ENCODE measurements around the gene NEU2. TPM values are rescaled to one million over a fixed set of nuclear protein-coding genes. Genes with fewer than 3 reads are reported as not detected.

Gene NEU2
- total and polyA plus RNA-seq, 9 of the 15 experiments (the other 6 are each of a cell fraction or from before 2014, with no cell fraction given), result not detected

DNA sequence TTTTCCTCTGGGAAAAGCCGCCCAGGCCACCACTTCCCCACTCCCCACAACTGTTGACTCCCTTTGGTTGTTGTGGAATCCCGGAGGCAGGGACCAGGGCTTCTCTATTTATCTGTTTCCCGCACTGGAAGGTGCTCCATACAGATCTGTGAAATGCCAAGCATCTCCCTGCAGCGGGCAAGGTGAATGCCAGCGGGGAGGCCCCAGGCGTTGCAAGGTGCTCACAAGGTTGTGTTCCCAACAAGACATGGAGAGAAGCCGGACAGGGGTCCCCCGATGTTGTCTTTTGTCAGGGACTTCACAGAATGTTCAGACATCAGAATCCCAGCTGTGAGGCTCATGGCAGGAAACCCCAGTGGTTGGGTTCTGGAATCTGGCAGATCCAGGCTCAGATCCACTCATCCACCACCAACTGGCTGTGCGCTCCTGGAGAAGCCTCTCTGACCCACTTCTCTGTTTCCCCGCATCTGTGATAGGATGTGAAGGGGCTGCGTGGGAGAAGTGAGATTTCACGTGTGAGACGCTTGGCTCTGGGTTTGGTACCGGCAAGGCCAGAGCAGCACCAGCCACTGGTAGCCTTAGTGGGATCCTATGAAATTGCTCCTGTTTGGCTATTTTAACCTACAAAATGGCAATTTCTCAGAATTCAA, 8.6 kb upstream of the NEU2 start:
- Histone ChIP-seq H3K4me3 (no peak overlapping the region), H3K27me3 (ENCODE audit: control insufficient read depth in 2 of 2, insufficient read depth in 2 of 2, low read length in 2 of 2) (0 out of 5 replicates have a peak, but pooled peaks cover 0 to 5% of the 10 kb centered on the region in 2 experiments), H3K9ac (ENCODE audit: insufficient read depth in 1 of 2, low read depth in 2 of 2, low read length in 2 of 2) (no peak overlapping the region), H3K9me3 (replicated peaks; ENCODE audit: control insufficient read depth, insufficient read depth, low read depth, low read length) (no peaks in the 10 kb centered on the region), H3K27ac (ENCODE audit: extremely low read depth, low read depth, low read length) (no peak overlapping the region), H4K20me1 (replicated peaks; ENCODE audit: control insufficient read depth, insufficient read depth, low read length) (no peaks in the 10 kb centered on the region), H3K79me2 (ENCODE audit: control insufficient read depth, insufficient read depth, low read length) (no peaks in the 10 kb centered on the region), H2AFZ (ENCODE audit: low read depth, low read length) (no peak overlapping the region), H3K9me1 (ENCODE audit: control insufficient read depth, insufficient read depth, low read length) (no peaks in the 10 kb centered on the region), H3K36me3 (ENCODE audit: control insufficient read depth, insufficient read depth, low read length) (no peaks in the 10 kb centered on the region), H3K4me1 (replicated peaks in 1 of 2; ENCODE audit: control insufficient read depth in 2 of 2, insufficient read depth in 2 of 2, low read length in 2 of 2) (peaks cover 0 to 10% of the 10 kb centered on the region in 2 experiments; a peak in 3 of 5 replicates), H3K4me2 (ENCODE audit: insufficient read depth, low read length) (no peak overlapping the region)
- FAIRE-seq (no peak), DNase-seq (ENCODE audit: extremely low read depth in 1 of 4, low spot score in 3 of 4) (no peak), ATAC-seq (no peak)
- ChIA-PET CTCF (ENCODE audit: low intra/inter-chr PET ratio) (no interaction called here), POLR2A (no interaction called here)
- intact Hi-C loops (cut with micrococcal nuclease), result loop anchor here (10.0 kb wide), 2 partner anchors 169 to 419 kb away; no protein-coding TSS in a partner anchor
- in situ Hi-C loops (cut with MboI), result no loop called here
- 49% methylated on average over 12 of the region's 14 CpGs for WGBS (ENCODE audit: insufficient coverage, low coverage, missing lambda C conversion rate)
- no TSS peak for BruUV-seq (replicated peaks)
- TF ChIP-seq ZC3H8 (IDR thresholded peaks at IDR 0.05) (no peak), PURB (CRISPR knock-in tag; IDR thresholded peaks at IDR 0.05; ENCODE audit: low read depth) (no peak), RFX7 (CRISPR knock-in tag; IDR thresholded peaks at IDR 0.05) (no peak), SRSF1 (IDR thresholded peaks at IDR 0.05; ENCODE audit: low read depth, low read length) (no peak), FOXA3 (CRISPR knock-in tag; conservative IDR thresholded peaks at IDR 0.05 in 1 of 2, IDR thresholded peaks at IDR 0.05 in 1 of 2) (no peak)
- TF ChIP-seq, protein P1, sequence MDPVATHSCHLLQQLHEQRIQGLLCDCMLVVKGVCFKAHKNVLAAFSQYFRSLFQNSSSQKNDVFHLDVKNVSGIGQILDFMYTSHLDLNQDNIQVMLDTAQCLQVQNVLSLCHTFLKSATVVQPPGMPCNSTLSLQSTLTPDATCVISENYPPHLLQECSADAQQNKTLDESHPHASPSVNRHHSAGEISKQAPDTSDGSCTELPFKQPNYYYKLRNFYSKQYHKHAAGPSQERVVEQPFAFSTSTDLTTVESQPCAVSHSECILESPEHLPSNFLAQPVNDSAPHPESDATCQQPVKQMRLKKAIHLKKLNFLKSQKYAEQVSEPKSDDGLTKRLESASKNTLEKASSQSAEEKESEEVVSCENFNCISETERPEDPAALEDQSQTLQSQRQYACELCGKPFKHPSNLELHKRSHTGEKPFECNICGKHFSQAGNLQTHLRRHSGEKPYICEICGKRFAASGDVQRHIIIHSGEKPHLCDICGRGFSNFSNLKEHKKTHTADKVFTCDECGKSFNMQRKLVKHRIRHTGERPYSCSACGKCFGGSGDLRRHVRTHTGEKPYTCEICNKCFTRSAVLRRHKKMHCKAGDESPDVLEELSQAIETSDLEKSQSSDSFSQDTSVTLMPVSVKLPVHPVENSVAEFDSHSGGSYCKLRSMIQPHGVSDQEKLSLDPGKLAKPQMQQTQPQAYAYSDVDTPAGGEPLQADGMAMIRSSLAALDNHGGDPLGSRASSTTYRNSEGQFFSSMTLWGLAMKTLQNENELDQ (CRISPR knock-in tag; IDR thresholded peaks at IDR 0.05; ENCODE audit: borderline replicate concordance), result no peak
- TF ChIP-seq, protein P2, sequence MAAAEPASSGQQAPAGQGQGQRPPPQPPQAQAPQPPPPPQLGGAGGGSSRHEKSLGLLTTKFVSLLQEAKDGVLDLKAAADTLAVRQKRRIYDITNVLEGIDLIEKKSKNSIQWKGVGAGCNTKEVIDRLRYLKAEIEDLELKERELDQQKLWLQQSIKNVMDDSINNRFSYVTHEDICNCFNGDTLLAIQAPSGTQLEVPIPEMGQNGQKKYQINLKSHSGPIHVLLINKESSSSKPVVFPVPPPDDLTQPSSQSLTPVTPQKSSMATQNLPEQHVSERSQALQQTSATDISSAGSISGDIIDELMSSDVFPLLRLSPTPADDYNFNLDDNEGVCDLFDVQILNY (CRISPR knock-in tag; IDR thresholded peaks at IDR 0.05), result no peak
